ENCODE data around the gene CENPX.

CENPX gene

DNA sequence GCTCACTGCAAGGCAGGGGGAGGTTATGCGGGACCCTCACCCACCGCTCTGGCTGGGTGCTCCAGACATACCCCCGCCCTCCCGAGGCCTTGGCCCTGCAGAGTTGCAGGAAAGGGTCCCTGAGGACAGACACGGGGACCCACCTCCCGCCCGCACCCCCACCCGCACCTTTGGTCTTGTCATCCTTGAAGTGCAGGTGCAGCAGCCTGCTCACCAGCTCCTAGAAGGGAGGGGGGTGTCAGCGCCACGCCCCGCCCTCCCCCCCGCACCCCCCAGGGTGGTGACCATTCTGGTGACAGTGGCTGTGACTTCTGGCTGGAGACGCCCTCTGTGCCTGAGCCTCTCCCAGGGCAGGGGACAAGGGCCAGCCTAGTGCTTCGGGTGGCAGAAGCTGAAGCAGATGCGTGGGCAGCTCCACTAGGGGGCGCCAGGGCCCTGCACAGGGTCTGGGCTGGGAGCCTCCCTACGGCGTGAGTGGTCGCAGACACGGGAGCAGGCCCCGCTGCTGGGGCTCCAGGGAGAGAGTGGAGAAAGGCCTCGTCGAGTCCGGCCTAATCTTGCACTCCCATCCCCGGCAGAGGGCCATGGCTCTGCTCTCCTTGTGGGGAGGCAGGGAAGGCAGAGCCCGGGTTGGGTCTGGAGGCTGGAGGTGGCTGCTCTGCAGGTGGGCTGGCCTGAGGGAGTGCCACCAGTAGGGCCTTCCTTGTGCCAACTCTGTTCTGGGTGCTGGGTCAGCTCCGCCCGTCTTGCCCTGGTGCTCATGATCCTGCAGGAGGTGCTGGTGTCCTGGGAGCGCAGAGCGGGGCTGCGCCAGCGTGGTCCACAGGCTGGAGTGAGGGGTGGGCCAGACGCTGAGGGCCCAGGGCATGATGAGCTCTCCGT, 2.7 kb downstream of the CENPX start:
- POLR2A ChIA-PET: no interaction called here
- CTCF ChIA-PET: interaction anchor here (0.6 to 6.8 kb wide), 24 partner anchors 9 to 152 kb away, joined by 3 to 117 read pairs (median 4); partner anchors contain the start of genes DCXR, MAFG and NOTUM
- H3K27ac ChIP-seq (ENCODE audit: insufficient read depth in 1 of 2, low read depth in 1 of 2, low read length in 2 of 2, poor library complexity in 1 of 2, severe bottlenecking in 2 of 2): no peak overlapping the region
- H3K9me3 ChIP-seq (ENCODE audit: control extremely low read depth in 1 of 5, control insufficient read depth in 4 of 5, insufficient read depth in 2 of 5, low read depth in 1 of 5, low read length in 4 of 5): no peaks in the 10 kb centered on the region
- H3K27me3 ChIP-seq (replicated peaks in 2 of 5; ENCODE audit: control insufficient read depth in 4 of 5, insufficient read depth in 5 of 5, low read length in 4 of 5): no peaks in the 10 kb centered on the region
- WGBS (ENCODE audit: insufficient coverage): 77% methylated on average over 26 of the region's 34 CpGs
- H3K4me1 ChIP-seq (ENCODE audit: control extremely low read depth in 1 of 4, control insufficient read depth in 4 of 4, insufficient read depth in 4 of 4, low read length in 3 of 4): peaks cover 0 to 30% (median 28%) of the 10 kb centered on the region in 4 experiments
- no peak overlapping the region for H3K4me3 ChIP-seq (ENCODE audit: control insufficient read depth in 1 of 7, extremely low read depth in 1 of 7, insufficient read depth in 4 of 7, low read depth in 2 of 7, low read length in 6 of 7)
- peak; percentile 48 to 55 (median 54) for DNase-seq
- H3K36me3 ChIP-seq (ENCODE audit: control insufficient read depth in 4 of 4, insufficient read depth in 4 of 4, low read length in 3 of 4): peaks cover 0 to 17% (median 7%) of the 10 kb centered on the region in 4 experiments

DNA sequence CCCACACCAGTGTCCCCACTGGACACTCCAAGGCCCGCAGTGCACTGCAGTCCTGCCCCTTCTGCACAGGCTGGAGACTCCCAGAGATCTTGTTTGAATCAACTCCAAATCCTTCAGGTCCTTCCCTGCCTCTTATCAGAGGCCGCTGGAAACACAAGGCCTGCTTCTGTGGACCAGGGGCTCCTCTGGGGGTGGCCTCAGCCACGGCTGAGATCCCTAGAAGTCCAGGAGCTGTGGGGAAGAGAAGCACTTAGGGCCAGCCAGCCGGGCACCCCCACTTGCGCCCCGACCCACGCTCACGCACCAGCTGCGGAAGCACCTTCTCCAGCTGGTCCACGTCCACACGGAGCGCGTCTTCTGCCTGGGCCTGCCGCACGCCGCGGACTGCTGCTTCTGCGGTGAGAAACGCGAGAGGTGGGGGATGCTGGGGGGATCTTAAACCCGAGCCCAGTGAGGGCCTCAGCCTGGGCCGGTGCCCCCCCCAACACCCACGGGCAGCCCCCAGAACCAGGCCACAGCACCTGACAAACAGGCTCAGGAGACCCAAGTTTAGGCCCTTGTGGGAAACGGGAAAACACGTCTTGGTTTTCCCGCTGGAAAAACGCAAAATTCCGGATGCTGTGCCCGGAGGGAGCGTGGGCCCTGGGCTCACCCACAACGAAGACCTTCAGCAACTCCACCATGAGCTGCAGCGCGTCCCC, 3.5 kb downstream of the CENPX start:
- no peaks in the 10 kb centered on the region for H3K27me3 ChIP-seq (replicated peaks in 2 of 5; ENCODE audit: control insufficient read depth in 4 of 5, insufficient read depth in 5 of 5, low read length in 4 of 5)
- H3K27ac ChIP-seq (ENCODE audit: insufficient read depth in 1 of 2, low read depth in 1 of 2, low read length in 2 of 2, poor library complexity in 1 of 2, severe bottlenecking in 2 of 2): no peak overlapping the region
- peaks cover 0 to 27% (median 23%) of the 10 kb centered on the region in 4 experiments for H3K4me1 ChIP-seq (ENCODE audit: control extremely low read depth in 1 of 4, control insufficient read depth in 4 of 4, insufficient read depth in 4 of 4, low read length in 3 of 4)
- CTCF ChIA-PET: interaction anchor here (0.6 to 6.8 kb wide), 15 partner anchors 10 to 92 kb away, joined by 3 to 117 read pairs (median 6); partner anchors contain the start of genes DCXR, MAFG and NOTUM
- POLR2A ChIA-PET: no interaction called here
- peaks cover 0 to 17% (median 7%) of the 10 kb centered on the region in 4 experiments for H3K36me3 ChIP-seq (ENCODE audit: control insufficient read depth in 4 of 4, insufficient read depth in 4 of 4, low read length in 3 of 4)
- no peak for DNase-seq
- no peaks in the 10 kb centered on the region for H3K9me3 ChIP-seq (ENCODE audit: control extremely low read depth in 1 of 5, control insufficient read depth in 4 of 5, insufficient read depth in 2 of 5, low read depth in 1 of 5, low read length in 4 of 5)
- no peak overlapping the region for H3K4me3 ChIP-seq (ENCODE audit: control insufficient read depth in 1 of 7, extremely low read depth in 1 of 7, insufficient read depth in 4 of 7, low read depth in 2 of 7, low read length in 6 of 7)
- WGBS (ENCODE audit: insufficient coverage): 91% methylated on average over 28 of the region's 33 CpGs

- ChIA-PET CTCF (interaction anchor here (1.3 to 6.8 kb wide), 4 partner anchors 11 to 64 kb away, joined by 3 to 117 read pairs (median 20); partner anchors contain the start of gene NOTUM), POLR2A (no interaction called here)
- Histone ChIP-seq H3K27ac (ENCODE audit: insufficient read depth in 1 of 2, low read depth in 1 of 2, low read length in 2 of 2, poor library complexity in 1 of 2, severe bottlenecking in 2 of 2) (no peak overlapping the region), H3K9me3 (ENCODE audit: control extremely low read depth in 1 of 5, control insufficient read depth in 4 of 5, insufficient read depth in 2 of 5, low read depth in 1 of 5, low read length in 4 of 5) (no peaks in the 10 kb centered on the region), H3K4me3 (ENCODE audit: control insufficient read depth in 1 of 7, extremely low read depth in 1 of 7, insufficient read depth in 4 of 7, low read depth in 2 of 7, low read length in 6 of 7) (no peak overlapping the region), H3K4me1 (ENCODE audit: control extremely low read depth in 1 of 4, control insufficient read depth in 4 of 4, insufficient read depth in 4 of 4, low read length in 3 of 4) (peaks cover 0 to 25% (median 21%) of the 10 kb centered on the region in 4 experiments), H3K36me3 (ENCODE audit: control insufficient read depth in 4 of 4, insufficient read depth in 4 of 4, low read length in 3 of 4) (peaks cover 0 to 17% (median 7%) of the 10 kb centered on the region in 4 experiments), H3K27me3 (replicated peaks in 2 of 5; ENCODE audit: control insufficient read depth in 4 of 5, insufficient read depth in 5 of 5, low read length in 4 of 5) (no peaks in the 10 kb centered on the region)
- DNase-seq: no peak
- WGBS (ENCODE audit: insufficient coverage): 86% methylated on average over 15 of the region's 19 CpGs
Measured at GRCh38 chr17:82018152-82018988, 4.3 kb downstream of the CENPX start.

DNA sequence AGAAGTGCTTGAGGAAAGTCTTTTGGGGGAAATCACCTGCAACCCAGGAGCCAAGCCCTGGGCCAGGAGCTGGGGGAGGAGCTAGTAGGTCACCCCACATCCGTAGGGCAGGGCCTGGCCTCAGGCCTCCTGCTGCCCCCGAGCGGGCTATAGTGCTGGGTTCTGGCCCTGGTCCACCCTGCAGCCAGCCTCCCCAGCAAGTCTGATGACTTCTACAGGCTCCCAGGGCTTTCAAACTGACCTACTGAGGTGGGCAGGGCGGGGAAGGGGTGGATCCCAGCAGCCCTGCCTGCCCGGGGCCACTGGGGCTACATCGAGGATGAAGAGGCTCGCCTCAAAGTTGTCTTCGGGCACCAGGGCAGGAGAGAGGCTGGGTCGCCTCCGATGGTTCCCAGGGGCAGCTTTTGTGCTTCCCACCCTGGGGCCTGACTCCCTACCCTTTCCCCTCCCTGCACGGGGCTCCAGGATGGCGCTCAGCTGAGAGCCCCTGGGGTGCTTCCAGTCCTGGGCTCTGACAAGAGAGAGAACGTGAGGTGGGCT, 5.0 kb downstream of the CENPX start:
- Histone ChIP-seq H3K9me3 (ENCODE audit: control extremely low read depth in 1 of 5, control insufficient read depth in 4 of 5, insufficient read depth in 2 of 5, low read depth in 1 of 5, low read length in 4 of 5) (no peaks in the 10 kb centered on the region), H3K27me3 (replicated peaks in 2 of 5; ENCODE audit: control insufficient read depth in 4 of 5, insufficient read depth in 5 of 5, low read length in 4 of 5) (no peaks in the 10 kb centered on the region), H3K4me1 (ENCODE audit: control extremely low read depth in 1 of 4, control insufficient read depth in 4 of 4, insufficient read depth in 4 of 4, low read length in 3 of 4) (peaks cover 0 to 30% (median 27%) of the 10 kb centered on the region in 4 experiments), H3K4me3 (ENCODE audit: control insufficient read depth in 1 of 7, extremely low read depth in 1 of 7, insufficient read depth in 4 of 7, low read depth in 2 of 7, low read length in 6 of 7) (no peak overlapping the region), H3K36me3 (ENCODE audit: control insufficient read depth in 4 of 4, insufficient read depth in 4 of 4, low read length in 3 of 4) (peaks cover 0 to 17% (median 7%) of the 10 kb centered on the region in 4 experiments), H3K27ac (ENCODE audit: insufficient read depth in 1 of 2, low read depth in 1 of 2, low read length in 2 of 2, poor library complexity in 1 of 2, severe bottlenecking in 2 of 2) (no peak overlapping the region)
- POLR2A ChIA-PET: no interaction called here
- DNase-seq: no peak
- 95% methylated on average over 11 of the region's 13 CpGs for WGBS (ENCODE audit: insufficient coverage)
- CTCF ChIA-PET: interaction anchor here (2.7 kb wide), 2 partner anchors 12 to 58 kb away, joined by 11 to 20 read pairs; partner anchors contain the start of gene NOTUM

DNA sequence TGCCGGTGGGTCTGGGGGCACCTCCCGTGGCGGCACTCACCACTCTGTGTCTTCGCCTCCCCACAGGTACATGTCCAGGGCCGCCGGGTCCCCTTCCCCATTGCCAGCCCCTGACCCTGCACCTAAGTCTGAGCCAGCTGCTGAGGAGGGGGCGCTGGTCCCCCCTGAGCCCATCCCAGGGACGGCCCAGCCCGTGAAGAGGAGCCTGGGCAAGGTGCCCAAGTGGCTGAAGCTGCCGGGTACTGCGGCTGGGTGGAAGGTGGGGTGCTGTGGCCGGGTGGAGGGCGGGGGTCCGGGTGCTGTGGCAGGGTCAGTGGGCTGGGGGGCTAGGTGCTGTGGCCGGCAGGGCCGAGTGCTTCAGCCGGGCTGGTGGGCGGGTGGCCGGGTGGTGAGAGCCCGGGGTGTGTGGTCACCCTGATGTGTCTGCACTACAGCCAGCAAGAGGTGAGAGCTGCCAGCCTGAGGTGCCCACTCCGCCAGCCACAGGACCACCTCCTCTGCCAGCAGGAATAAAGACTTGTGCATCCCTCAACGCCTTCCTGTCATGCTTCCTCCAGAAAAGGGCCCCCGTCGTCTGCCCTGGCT, 5.7 kb downstream of the CENPX start:
- DNase-seq: no peak
- POLR2A ChIA-PET: interaction anchor here (0.7 kb wide), 1 partner anchor 58 kb away, joined by 3 read pairs; no protein-coding TSS in a partner anchor
- 94% methylated on average over 22 of the region's 24 CpGs for WGBS (ENCODE audit: insufficient coverage)

More for the DNA sequence above, 5.7 kb downstream of the CENPX start:
- Histone ChIP-seq H3K27ac (ENCODE audit: insufficient read depth in 1 of 2, low read depth in 1 of 2, low read length in 2 of 2, poor library complexity in 1 of 2, severe bottlenecking in 2 of 2) (no peak overlapping the region), H3K4me1 (ENCODE audit: control extremely low read depth in 1 of 4, control insufficient read depth in 4 of 4, insufficient read depth in 4 of 4, low read length in 3 of 4) (peaks cover 0 to 33% (median 30%) of the 10 kb centered on the region in 4 experiments), H3K36me3 (ENCODE audit: control insufficient read depth in 4 of 4, insufficient read depth in 4 of 4, low read length in 3 of 4) (peaks cover 0 to 17% (median 7%) of the 10 kb centered on the region in 4 experiments), H3K9me3 (ENCODE audit: control extremely low read depth in 1 of 5, control insufficient read depth in 4 of 5, insufficient read depth in 2 of 5, low read depth in 1 of 5, low read length in 4 of 5) (no peaks in the 10 kb centered on the region), H3K27me3 (replicated peaks in 2 of 5; ENCODE audit: control insufficient read depth in 4 of 5, insufficient read depth in 5 of 5, low read length in 4 of 5) (no peaks in the 10 kb centered on the region), H3K4me3 (ENCODE audit: control insufficient read depth in 1 of 7, extremely low read depth in 1 of 7, insufficient read depth in 4 of 7, low read depth in 2 of 7, low read length in 6 of 7) (no peak overlapping the region)
- CTCF ChIA-PET: interaction anchor here (1.0 to 2.7 kb wide), 4 partner anchors 14 to 62 kb away, joined by 3 to 20 read pairs (median 4); partner anchors contain the start of gene NOTUM
